Loucy (cell line): ENCODE data around the gene PPP4R3A.

Experiments
- H2AFZ ChIP-seq: fragments of 200-600 bp; sonication (generic); 2 replicates; pipeline ENCODE4 v1.6.0; 2016; ENCODE audit warnings: antibody characterized with exemption, mild to moderate bottlenecking, low read length, moderate library complexity
- H3F3A ChIP-seq: fragments of 200-600 bp; 2 replicates; pipeline ENCODE4 v1.6.0; 2016; ENCODE audit warnings: antibody characterized with exemption, low read depth, mild to moderate bottlenecking
- H3K27me3 ChIP-seq: fragments of 200-600 bp; sonication (generic); 2 replicates; pipeline ENCODE4 v1.6.1; 2014; ENCODE audit warnings: low read length, mild to moderate bottlenecking; ENCODE audit not compliant: insufficient read depth, poor library complexity, severe bottlenecking
- H3K36me3 ChIP-seq: fragments of 200-600 bp; sonication (generic); 2 replicates; pipeline ENCODE4 v1.6.1; 2016; ENCODE audit warnings: low read length; ENCODE audit not compliant: insufficient read depth
- H3K4me1 ChIP-seq: fragments of 200-600 bp; sonication (generic); 2 replicates; pipeline ENCODE4 v1.5.1; 2014; ENCODE audit warnings: low read length, mild to moderate bottlenecking; ENCODE audit not compliant: insufficient read depth, poor library complexity, severe bottlenecking
- H3K4me2 ChIP-seq: fragments of 200-600 bp; sonication (generic); 2 replicates; pipeline ENCODE4 v1.6.0; 2014; ENCODE audit warnings: antibody characterized with exemption, low read length, low read depth, mild to moderate bottlenecking; ENCODE audit not compliant: poor library complexity, severe bottlenecking
- H3K4me3 ChIP-seq: fragments of 200-600 bp; sonication (generic); 2 replicates; pipeline ENCODE4 v1.5.1; 2014; ENCODE audit warnings: low read length, mild to moderate bottlenecking, mixed read lengths; ENCODE audit not compliant: poor library complexity, severe bottlenecking
- H3K79me2 ChIP-seq: fragments of 200-600 bp; sonication (generic); 2 replicates; pipeline ENCODE4 v1.6.1; 2014; ENCODE audit warnings: low read length; ENCODE audit not compliant: insufficient read depth
- H3K9ac ChIP-seq: fragments of 200-600 bp; sonication (generic); 2 replicates; pipeline ENCODE4 v1.6.0; 2014; ENCODE audit warnings: mild to moderate bottlenecking, low read depth, low read length, moderate library complexity; ENCODE audit not compliant: poor library complexity, severe bottlenecking
- H3K9me2 ChIP-seq: fragments of 200-600 bp; sonication (generic); replicated peaks from 2 replicates; pipeline ENCODE4 v1.6.1; 2016; ENCODE audit warnings: low read depth, low read length, mixed read lengths
- H3K9me3 ChIP-seq: fragments of 200-600 bp; sonication (generic); 2 replicates; pipeline ENCODE4 v1.6.1; 2014; ENCODE audit warnings: mild to moderate bottlenecking, antibody characterized with exemption, low read length, low read depth; ENCODE audit not compliant: insufficient read depth
- H4K20me1 ChIP-seq: fragments of 200-600 bp; sonication (generic); 2 replicates; pipeline ENCODE4 v1.6.0; 2014; ENCODE audit warnings: antibody characterized with exemption, low read length, mild to moderate bottlenecking; ENCODE audit not compliant: insufficient read depth, poor library complexity, severe bottlenecking
- EZH2phosphoT487 ChIP-seq: fragments of 200-600 bp; IDR thresholded peaks from 2 replicates; pipeline ENCODE4 v1.6.1; 2018; ENCODE audit warnings: antibody characterized with exemption, mild to moderate bottlenecking, moderate library complexity, borderline replicate concordance
- TF ChIP-seq, protein P1 (sequence below): fragments of 200-600 bp; sonication (generic); conservative IDR thresholded peaks from 2 replicates; pipeline ENCODE4 v1.5.1; 2014; ENCODE audit warnings: mild to moderate bottlenecking, antibody characterized with exemption, low read length

PPP4R3A gene

DNA sequence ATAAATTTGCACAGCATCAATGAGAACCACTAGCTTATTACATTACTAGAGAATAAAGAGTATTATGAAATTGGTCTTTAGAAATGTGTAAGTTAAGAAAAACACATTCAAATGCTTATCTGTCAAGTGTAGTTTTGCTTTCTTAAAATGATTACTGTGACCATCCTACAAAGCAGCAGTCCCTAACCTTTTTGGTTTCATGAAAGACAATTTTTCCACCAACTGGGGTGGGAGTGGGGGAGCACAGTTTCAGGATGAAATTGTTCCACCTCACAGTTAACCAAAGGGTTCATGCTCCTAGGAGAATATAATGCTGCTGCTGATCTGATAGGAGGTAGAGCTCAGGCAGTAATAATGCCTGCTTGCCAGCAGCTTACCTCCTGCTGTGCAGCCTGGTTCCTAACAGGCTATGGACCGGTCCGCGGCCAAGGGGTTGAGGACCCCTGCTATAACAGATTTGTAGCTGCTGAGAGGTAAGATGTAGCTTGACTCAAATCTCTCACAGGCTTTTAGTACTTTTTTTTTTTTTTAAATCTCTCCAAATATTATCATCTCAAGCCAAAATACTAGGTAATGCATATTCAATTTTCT is 45.4 kb downstream of the PPP4R3A start:
- TF ChIP-seq EZH2phosphoT487: no peak
- TF ChIP-seq, protein P1, sequence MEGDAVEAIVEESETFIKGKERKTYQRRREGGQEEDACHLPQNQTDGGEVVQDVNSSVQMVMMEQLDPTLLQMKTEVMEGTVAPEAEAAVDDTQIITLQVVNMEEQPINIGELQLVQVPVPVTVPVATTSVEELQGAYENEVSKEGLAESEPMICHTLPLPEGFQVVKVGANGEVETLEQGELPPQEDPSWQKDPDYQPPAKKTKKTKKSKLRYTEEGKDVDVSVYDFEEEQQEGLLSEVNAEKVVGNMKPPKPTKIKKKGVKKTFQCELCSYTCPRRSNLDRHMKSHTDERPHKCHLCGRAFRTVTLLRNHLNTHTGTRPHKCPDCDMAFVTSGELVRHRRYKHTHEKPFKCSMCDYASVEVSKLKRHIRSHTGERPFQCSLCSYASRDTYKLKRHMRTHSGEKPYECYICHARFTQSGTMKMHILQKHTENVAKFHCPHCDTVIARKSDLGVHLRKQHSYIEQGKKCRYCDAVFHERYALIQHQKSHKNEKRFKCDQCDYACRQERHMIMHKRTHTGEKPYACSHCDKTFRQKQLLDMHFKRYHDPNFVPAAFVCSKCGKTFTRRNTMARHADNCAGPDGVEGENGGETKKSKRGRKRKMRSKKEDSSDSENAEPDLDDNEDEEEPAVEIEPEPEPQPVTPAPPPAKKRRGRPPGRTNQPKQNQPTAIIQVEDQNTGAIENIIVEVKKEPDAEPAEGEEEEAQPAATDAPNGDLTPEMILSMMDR: no peak
- H3F3A ChIP-seq: no peaks in the 10 kb centered on the region

DNA sequence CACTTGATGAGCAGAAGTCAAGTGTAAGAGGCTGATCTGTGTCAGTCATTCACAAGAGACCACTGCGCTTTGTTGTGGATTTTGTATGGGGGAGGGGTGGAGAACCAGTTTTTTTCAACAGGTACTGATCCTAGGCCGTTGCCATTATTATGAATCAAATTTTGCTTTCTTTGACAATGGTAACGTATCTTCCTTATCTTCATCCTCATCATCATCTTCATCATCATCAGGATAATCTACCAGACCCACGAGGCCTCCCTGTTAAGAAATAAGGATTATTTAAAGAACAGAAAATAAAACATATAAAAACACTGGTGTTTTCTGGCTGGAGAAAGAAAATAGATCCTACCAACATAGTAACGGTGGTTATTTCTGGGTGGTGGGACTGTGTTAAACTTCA is 51.5 kb downstream of the PPP4R3A start:
- TF ChIP-seq, protein P1: no peak
- TF ChIP-seq EZH2phosphoT487: no peak
- Histone ChIP-seq H3K4me2 (no peak overlapping the region), H3K9ac (no peak overlapping the region), H3K9me3 (no peaks in the 10 kb centered on the region), H3K36me3 (peaks cover 76% of the 10 kb centered on the region), H3K9me2 (no peaks in the 10 kb centered on the region), H3F3A (0 out of 2 replicates have a peak, but pooled peaks cover 2% of the 10 kb centered on the region), H3K4me1 (peaks cover 10% of the 10 kb centered on the region), H3K4me3 (no peak overlapping the region), H3K27me3 (no peaks in the 10 kb centered on the region), H2AFZ (no peak overlapping the region), H3K79me2 (no peaks in the 10 kb centered on the region), H4K20me1 (no peaks in the 10 kb centered on the region)

More for the DNA sequence above, 45.4 kb downstream of the PPP4R3A start:
- Histone ChIP-seq H3K36me3 (peaks cover 95% of the 10 kb centered on the region), H3K4me1 (no peaks in the 10 kb centered on the region), H3K79me2 (no peaks in the 10 kb centered on the region; the same call in 1 of the 2 replicates), H3K4me2 (no peak overlapping the region), H3K9me2 (no peaks in the 10 kb centered on the region), H4K20me1 (peaks cover 12% of the 10 kb centered on the region), H3K4me3 (no peak overlapping the region), H3K27me3 (no peaks in the 10 kb centered on the region), H3K9ac (no peak overlapping the region), H2AFZ (no peak overlapping the region), H3K9me3 (no peaks in the 10 kb centered on the region)

DNA sequence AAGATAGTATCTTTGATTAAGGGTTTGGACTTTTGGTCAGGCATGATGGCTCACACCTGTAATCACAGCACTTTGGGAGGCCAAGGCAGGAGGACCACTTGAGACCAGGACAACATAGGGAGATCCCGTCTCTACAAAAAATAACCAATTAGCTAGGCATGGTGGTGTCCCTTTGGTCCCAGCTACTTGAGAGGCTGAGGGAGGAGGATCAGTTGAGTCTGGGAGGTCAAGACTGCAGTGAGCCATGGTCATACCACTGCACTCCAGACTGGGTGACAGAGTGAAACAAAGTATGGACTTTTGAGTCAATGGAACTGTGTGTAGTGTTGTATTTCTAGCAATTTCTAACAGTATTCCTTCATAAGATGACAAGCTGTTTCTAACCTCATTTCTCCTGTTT is 53.8 kb downstream of the PPP4R3A start:
- TF ChIP-seq, protein P1: no peak
- no peak for TF ChIP-seq EZH2phosphoT487
- Histone ChIP-seq H3K9ac (no peak overlapping the region), H3K4me2 (no peak overlapping the region), H3K36me3 (peaks cover 54% of the 10 kb centered on the region), H3F3A (0 out of 2 replicates have a peak, but pooled peaks cover 2% of the 10 kb centered on the region), H3K79me2 (no peaks in the 10 kb centered on the region), H3K27me3 (no peaks in the 10 kb centered on the region), H2AFZ (no peak overlapping the region), H3K9me3 (no peaks in the 10 kb centered on the region), H3K9me2 (no peaks in the 10 kb centered on the region), H3K4me1 (peaks cover 10% of the 10 kb centered on the region), H4K20me1 (no peaks in the 10 kb centered on the region), H3K4me3 (no peak overlapping the region)
